MV-4-11 (cell line): ENCODE results near the gene SFXN4.
"Not testable (repeated sequence)": the region's sequence is repeated elsewhere in the genome, so short reads cannot be mapped to it uniquely, and the experiment has no call there.

ENCODE experiments used
- DNase-seq: peaks from one replicate; lab custom pipeline; 2025; lab: John Stamatoyannopoulos, UW

Gene SFXN4

DNA sequence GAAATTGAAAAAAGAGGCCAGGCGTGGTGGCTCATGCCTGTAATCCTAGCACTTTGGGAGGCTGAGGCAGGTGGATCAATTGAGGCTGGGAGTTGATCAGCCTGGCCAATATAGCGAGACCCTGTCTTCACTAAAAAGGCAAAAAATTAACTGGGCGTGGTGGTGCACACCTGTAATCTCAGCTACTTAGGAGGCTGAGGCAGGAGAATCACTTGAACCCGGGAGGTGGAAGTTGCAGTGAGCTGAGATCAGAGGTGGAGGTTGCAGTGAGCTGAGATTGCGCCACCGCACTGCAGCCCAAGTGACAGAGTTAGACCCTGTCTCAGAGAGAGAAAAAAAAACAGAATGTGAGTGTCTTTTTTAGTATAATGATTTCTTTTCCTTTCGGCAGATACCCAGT, 59.6 kb downstream of the SFXN4 start:
- DNase-seq = not testable (repeated sequence)

DNA sequence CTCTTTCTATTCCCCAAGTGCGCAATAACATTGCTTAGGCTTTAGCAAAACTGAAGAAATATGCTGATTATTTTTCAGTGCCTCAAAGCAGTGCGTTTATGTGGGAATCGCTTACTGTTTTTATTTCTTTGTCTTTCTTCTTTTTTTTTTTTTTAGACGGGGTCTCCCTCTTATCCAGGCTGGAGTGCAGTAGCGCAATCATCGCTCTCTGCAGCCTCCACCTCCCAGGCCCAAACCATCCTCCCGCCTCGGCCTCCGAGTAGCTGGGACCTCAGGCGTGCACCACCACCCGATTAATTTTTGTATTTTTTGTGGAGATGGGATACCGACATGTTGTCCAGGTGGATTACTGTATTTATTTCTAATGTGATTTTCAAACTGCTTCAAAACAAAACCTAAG, 60.4 kb downstream of the SFXN4 start:
- DNase-seq = no peak

DNA sequence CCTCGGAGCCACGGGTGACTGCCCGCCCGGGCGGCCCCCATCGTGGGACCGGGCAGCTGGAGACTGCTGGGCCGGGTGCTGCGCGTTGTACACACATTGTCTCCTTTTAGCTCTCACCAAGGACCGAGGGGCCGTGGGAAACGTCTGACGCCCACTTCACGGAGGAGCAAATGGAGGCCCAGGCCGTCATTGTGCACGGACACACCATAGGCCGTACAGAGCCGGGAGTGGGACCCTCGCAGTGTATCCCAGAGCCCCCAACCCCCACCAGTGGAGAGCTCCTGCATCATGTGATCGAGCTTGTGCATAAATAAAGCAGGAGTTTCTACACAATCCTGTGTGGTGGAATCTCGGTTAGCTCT, 60.9 kb downstream of the SFXN4 start:
- no peak for DNase-seq

DNA sequence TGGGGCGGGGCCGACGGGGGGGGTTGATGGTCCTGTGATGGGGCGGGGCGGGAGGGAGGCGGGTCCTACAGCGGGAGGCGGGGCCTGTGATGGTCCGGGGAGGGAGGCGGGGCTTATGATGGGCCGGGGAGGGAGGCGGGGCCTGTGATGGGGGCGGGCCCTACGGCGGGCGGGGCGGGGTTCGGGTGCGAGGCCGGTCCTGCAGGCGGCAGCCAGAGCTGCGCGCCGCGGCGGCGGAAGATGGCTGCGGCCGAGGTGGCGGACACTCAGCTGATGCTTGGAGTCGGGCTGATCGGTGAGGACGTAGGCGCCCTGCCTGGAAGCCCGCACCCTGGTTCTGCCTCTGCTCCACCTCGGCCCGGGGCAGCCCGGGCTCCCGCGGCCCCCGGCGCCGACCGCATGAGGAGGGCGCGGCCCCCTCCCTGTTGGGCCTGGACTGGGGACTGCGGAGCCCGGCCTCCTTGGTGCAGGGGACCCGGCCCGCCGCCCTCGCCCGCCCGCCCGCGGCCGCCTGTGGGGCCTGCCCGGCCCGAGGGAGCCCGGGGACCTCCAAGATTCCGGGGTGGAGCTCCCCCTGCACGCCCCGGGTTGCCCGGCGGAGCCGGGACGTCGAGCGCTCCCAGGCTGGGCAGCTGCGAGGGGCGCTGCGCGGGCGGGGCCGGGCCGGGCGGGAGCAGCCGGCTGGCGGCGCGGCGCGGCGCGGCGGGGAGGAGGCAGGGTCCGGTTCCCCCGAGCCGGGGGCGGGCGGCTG, 61.4 kb downstream of the SFXN4 start, which contains the start of gene DENND10:
DENND10 (plus strand) TSS at position 211 of the 751 bp plus-strand sequence; CDS start at position 241, 30 bp downstream.
- peak; percentile 59 for DNase-seq

DNA sequence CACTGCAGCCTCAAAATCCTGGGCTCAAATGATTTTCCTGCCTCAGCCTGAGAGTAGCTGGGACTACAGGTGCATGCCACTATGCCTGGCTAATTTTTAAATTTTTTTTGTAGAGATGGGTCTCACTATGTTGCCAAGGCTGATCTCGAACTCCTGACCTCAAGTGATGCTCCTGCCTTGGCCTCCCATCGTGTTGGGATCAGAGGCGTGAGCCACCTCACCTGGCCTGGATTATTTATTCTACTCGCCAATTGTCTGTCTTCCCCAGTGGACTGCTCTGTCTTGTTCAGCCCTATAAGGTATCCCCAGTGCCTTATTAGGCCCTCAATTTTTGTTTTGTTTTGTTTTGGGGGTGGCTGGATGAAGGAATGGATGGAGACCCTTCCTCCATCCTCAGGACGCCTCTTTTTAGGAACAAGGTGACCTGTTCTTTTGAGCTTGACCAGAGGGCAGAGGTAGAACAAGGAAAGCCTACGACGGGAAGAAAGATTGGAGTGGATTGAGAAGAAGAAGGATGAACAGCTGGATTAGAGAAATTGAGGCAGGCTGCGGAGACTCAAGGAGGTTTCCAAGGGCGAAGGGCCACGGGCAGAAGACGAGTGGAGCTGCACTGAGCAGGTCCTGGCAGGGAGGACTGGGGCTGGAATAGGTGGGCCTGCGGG, 62.1 kb downstream of the SFXN4 start:
- no peak for DNase-seq

DNA sequence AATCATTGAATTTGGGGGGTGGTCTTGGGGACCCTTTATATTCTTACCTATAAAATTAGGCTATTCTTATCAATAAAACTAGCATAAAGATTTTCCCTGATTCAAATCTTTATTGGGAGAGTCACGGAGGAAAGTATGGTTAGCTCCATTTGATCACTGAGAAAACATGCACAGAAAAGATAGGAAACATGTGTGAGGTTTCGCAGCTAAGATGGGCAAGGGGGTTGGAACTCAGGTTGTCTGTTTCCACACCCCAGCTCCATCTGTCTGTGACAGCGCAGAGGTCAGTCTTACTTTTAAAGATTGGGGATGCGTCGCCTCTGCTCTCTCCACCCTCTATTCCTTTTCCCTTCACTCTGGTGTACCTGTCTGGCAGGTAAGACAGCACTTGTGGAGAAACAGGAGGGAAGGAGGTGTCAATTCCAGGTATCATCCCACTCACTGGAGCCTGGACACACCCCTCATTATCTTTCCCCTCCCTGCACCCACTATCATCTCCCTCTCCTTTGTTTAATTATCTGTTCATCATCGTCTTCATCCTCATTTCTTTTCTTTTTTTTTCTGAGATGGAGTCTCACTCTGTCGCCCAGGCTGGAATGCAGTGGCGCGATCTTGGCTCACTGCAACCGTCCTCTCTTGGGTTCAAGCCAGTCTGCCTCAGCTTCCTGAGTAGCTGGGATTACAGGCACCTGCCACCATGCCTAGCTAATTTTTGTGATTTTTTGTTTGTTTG, 64.0 kb downstream of the SFXN4 start:
- no peak for DNase-seq

DNA sequence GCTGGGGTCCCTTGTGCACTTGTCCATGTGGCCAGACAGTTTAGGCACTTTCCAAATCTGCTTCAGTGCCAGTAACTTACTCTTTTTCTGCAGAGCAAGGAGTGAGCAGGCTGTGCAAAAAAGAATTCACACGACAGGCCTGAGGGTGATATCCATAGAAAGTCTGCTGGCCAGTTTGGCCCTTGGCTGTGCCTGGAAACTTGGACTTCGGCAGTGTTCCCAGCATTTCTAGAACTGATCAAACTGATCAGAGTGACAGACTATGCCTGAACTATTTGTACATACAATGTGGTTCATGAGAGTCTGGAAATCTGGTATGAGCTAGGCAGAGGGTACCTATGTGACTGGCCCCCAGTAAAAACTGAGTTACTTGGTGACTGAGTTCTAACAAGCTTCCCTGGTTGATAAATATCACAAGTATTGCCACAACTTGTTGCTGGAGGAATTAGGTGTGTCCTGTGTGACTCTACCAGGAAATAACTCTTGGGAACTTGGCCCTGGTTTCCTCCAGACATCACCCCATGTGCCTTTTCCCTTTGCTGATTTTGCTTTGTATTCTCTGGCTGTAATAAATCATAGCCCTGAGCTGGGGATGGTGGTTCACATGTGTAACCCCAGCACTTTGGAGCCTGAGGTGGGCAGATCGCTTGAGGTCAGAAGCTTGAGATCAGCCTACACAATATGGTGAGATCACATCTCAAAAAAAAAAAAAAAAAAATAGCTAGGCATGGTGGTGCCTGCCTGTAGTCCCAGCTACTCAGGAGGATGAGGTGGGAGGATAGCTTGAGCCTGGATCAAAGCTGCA, 64.9 kb downstream of the SFXN4 start:
- DNase-seq = no peak

DNA sequence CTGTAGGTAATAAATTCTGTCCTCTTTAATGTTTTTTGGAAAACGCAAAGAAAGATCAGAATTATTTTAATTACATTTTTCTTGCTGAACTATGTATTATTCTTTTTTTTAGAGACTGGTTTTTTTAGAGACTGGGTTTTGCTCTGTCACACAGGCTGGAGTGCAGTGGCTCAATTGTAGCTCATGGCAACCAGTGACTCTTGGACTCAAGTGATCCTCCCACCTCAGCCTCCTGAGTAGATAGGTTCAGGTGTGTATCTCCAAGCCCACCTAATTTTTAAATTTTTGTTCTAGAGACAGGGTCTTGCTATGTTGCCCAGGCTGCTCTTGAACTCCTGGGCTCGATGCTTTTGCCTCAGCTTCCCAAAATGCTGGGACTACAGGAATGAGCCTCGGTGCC, 66.9 kb downstream of the SFXN4 start:
- no peak for DNase-seq

DNA sequence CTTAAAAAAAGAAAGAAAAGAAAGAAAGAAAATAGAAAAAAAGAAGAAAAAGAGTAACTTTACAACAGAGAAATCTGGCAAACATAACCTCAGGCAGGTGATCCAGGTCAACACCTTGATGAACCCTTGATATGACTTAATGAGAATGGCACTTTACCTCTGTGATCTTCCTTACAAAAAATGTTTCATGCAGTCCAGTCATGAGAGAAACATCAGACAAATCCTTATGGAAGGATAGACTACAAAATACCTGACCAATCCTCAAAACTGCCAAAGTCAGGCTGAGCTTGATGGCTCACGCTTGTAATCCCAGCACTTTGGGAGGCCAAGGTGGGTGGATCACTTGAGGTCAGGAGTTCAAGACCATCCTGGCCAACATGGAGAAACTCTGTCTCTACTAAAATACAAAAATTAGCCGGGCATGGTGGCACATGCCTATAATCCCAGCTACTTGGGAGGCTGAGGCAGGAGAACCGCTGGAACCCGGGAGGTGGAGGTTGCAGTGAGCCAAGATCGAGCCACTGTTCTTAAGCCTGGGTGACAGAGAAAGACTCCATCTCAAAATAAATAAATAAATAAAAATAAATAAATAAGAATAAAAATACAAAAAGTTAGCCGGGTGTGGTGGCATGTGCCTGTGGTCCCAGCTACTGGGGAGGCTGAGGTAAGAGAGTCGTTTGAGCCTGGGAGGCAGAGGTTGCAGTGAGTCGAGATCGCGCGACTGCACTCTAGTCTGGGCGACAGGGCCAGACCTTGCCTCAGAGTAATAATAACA, 68.7 kb downstream of the SFXN4 start:
- DNase-seq = not testable (repeated sequence)

DNA sequence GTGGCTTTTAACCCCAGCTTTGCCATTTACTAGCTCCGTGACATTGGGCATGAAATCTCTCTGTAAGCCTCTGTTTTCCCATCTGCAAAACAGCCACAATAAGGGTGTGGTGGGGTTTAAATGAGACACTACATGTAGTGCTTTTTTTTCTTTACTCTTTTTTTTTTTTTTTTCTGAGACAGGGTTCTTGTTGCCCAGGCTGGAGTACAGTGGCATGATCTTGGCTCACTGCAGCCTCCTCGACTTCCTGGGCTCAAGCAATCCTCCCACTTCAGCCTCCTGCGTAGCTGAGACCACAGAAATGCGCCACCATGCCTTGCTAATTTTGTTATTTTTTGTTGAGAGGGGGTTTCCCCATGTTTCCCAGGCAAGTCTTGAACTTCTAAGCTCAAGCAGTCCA, 69.9 kb downstream of the SFXN4 start:
- DNase-seq = no peak

DNA sequence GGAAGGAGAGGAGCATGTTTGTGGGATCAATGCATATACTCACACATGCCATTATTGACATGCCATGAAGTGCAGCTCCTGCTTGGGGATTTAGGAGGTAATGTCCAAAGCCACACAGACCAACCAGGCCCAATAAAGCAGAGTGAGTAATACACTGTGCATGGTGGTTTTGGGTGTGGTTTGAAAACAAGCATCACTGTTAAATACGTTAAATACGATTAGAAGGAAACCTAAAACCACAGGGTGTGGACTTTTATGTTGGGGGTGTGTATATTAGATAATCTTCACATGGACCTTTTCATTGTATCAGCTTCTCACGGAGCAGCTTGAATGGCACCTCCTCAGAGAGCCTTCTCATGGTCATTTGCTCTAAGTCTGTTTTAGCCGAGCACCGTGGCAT, 74.5 kb downstream of the SFXN4 start:
- DNase-seq = peak; percentile 83
